PFSK-1 (cell line): ENCODE results near the gene SPIRE1.

Source experiments
- POLR2AphosphoS5 ChIP-seq: IDR thresholded peaks from 2 replicates; pipeline ENCODE4 v1.6.1; 2012; ENCODE audit warnings: low read depth, mild to moderate bottlenecking, control low read depth, low read length, moderate library complexity
- SIN3A ChIP-seq: IDR thresholded peaks from 2 replicates; pipeline ENCODE4 v1.6.1; 2012; ENCODE audit warnings: mild to moderate bottlenecking, low read length, moderate library complexity, borderline replicate concordance; ENCODE audit not compliant: insufficient read depth
- TAF1 ChIP-seq: IDR thresholded peaks from 2 replicates; pipeline ENCODE4 v1.6.1; 2012; ENCODE audit warnings: low read length, control low read depth, borderline replicate concordance; ENCODE audit not compliant: insufficient read depth
- TF ChIP-seq, protein P1 (sequence below), 2 experiments: IDR thresholded peaks; 2 replicates each; pipeline versions ENCODE4 v1.6.1 to v1.8.0; 2011 to 2012; ENCODE audit warnings: low read depth in 2 of 2, low read length in 2 of 2, control low read depth in 1 of 2, inconsistent platforms in 1 of 2, mild to moderate bottlenecking in 1 of 2, moderate library complexity in 1 of 2; ENCODE audit not compliant: insufficient read depth in 1 of 2

DNA sequence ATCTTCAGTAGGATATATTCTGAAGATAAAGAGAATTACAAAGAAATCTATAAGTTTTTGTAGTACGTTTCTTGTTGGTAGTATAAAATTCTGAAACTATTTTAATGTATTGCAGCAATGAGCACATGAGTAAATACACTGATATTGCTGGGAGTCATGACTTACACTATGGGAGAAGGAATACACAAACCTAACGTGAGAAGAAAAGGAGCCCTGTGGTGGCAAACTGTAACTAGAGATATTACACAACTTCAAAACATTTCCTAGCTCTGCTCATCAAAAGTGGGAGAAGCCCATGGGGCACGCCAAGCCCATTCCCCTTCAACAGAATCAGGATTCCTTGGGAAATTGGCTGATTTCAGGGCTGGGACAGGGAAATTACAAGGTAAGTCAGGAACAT lies 20.5 kb downstream of the SPIRE1 start:
- TF ChIP-seq POLR2AphosphoS5 (no peak), SIN3A (no peak), TAF1 (no peak)
- TF ChIP-seq, protein P1, sequence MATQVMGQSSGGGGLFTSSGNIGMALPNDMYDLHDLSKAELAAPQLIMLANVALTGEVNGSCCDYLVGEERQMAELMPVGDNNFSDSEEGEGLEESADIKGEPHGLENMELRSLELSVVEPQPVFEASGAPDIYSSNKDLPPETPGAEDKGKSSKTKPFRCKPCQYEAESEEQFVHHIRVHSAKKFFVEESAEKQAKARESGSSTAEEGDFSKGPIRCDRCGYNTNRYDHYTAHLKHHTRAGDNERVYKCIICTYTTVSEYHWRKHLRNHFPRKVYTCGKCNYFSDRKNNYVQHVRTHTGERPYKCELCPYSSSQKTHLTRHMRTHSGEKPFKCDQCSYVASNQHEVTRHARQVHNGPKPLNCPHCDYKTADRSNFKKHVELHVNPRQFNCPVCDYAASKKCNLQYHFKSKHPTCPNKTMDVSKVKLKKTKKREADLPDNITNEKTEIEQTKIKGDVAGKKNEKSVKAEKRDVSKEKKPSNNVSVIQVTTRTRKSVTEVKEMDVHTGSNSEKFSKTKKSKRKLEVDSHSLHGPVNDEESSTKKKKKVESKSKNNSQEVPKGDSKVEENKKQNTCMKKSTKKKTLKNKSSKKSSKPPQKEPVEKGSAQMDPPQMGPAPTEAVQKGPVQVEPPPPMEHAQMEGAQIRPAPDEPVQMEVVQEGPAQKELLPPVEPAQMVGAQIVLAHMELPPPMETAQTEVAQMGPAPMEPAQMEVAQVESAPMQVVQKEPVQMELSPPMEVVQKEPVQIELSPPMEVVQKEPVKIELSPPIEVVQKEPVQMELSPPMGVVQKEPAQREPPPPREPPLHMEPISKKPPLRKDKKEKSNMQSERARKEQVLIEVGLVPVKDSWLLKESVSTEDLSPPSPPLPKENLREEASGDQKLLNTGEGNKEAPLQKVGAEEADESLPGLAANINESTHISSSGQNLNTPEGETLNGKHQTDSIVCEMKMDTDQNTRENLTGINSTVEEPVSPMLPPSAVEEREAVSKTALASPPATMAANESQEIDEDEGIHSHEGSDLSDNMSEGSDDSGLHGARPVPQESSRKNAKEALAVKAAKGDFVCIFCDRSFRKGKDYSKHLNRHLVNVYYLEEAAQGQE (IDR thresholded peaks at IDR 0.05; ENCODE audit: insufficient read depth in 1 of 2, low read depth in 2 of 2, low read length in 2 of 2), result no peak
